HG02840 (cell line): ENCODE results near the gene RXRA.

Source experiments
- ATAC-seq: cut with Tn5 transposase; IDR thresholded peaks from one replicate; pipeline ENCODE4 v1.9.1; 2021; ENCODE audit warnings: mild to moderate bottlenecking, moderate library complexity, moderate number of reproducible peaks; ENCODE audit not compliant: unreplicated experiment, low FRiP score

Gene RXRA

DNA sequence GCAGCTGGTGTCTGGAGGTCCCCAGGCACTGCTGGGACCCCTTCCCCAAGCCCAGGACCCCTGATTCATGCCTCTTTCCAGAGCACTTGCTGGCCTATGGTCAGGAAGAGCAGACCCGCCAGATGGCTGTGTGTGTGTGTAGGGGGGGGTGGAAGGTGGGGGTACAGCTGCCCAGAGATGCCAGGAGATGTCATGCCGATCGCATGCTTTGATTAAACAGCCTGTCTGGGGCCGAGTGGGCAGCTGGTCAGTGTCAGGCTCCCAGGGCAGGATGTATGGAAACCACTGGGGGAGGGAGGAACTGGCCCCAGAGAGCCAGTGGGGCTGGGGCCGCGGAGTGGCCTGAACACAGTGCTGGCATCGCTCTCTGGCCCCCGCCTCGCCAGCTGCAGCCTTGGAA, 23.7 kb downstream of the RXRA start:
- no peak for ATAC-seq

DNA sequence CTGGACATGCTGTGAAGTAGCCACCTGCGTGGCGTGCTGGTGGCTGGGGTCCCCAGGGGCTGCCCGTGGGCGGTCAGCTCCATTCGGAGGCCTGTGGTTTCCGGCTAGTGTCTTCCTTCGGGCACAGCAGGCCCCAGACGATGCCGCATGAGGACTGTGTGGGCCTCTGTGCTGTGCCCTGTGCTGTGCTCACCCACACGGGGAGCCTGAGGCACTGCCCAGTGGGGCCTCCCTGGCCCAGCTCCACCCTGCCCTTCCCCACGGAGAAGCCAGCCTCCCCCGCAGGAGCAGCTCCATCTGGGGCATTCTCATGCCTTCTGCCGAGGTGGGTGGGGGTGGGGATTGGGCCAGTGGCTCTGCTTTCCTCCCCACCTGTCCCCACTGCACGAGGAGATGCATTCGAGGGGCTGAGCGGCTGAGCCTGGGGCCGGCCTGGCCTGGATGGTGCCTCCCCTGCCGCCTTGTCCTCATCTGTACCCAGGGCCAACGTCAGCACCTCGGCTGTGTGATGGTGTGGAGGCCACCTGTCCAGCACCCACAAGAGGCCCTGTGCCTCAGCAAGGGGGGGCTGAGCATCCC, 24.2 kb downstream of the RXRA start:
- no peak for ATAC-seq

DNA sequence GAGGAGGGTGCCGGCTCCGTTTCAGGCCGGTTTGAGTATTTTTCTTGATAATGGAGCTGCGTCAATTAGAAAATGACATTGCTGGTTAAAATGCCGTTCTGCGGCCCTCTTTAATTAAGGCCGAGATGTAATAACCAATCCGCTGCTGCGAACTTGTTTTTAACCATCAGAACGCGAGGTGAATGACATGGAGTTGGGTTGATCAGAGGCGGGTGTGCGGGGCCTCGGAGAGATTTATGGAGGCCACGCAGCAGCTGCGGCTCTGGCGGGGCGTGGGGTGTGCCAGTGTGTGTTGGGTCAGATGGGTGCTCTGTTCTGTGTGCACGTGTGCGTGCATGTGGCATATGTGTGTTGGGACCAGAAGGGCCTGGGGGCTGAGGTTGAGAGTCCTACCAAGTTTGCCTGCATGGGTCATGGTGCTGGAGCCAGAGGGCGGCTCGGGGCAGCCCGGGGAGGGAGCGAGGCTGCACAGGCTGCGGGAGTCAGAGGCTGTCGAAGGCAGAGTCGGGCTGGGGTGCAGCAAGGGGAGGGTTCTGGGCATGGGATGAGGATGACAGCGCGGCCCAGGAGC, 25.4 kb downstream of the RXRA start:
- no peak for ATAC-seq

DNA sequence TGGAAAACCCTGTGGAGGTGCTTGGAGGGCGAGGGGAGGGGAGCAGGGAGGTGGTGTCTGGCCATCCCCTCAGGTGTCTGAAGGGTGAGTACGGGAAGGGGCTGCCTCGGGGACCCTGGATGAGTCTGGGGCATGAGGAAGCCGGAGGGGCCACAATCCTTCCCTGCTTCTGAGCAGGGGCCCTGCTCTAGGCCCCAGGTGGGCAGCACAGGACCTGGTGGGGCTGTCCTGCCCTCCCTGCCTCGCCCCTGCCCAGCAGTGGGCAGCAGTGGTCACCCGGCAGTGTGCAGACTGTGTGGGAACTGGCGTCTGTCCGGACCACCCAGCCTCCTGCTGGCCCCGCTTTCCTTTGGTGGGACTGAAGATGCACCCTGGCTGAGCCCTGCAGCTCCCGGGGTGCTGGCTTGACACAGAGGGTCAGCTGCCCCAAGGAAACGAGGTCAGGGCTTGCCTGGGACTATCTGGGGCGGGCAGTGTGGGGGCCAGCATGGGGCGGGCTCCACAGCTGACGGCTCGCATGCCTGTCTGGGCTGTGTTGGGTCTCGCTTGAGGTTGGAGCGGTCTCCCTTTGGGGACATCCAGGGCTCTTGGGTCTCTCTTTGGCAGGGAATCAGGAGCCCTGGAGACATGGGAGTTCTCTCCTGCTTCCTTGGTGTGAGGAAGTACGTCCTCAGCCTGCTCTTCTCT, 26.1 kb downstream of the RXRA start:
- no peak for ATAC-seq

DNA sequence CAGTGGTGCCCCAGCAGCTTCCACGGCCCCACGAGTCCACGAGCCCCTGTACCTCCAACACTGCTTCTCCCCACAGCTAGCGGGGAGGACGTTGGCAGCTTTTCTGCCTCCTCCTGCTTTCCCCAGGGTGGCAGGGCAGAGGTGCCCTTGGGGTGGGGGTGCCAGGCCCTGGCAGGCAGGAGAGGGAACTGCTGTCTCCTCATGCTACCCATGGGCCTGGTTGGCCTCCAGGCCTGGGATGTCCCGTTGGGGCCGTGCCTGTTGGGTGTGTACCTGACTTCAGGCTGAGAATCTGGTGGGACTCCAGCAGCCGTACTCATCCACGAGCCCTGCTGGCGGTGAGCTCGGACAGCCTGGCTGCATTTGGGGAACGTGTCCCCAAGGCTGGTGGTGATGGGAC, 27.3 kb downstream of the RXRA start:
- no peak for ATAC-seq

DNA sequence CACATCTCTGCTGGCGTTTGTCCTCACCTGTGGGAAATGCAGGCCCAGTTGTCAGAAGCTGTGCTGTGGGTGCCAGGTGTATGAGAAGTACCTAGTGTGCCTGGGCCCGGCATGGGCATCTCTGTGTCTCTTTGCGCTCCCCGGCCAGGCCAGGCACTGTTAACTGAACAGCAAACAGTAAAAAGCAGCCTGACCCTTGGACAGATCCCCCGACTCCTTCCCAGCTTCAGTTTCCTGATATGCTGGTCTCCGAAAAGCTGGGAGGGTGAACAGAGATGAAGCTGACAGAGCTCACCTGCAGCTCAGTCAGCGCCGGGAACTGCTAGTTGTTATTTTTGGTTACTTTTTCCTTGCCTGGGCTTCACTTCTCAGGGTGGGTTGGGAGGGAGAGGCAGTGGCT, 28.9 kb downstream of the RXRA start:
- no peak for ATAC-seq

DNA sequence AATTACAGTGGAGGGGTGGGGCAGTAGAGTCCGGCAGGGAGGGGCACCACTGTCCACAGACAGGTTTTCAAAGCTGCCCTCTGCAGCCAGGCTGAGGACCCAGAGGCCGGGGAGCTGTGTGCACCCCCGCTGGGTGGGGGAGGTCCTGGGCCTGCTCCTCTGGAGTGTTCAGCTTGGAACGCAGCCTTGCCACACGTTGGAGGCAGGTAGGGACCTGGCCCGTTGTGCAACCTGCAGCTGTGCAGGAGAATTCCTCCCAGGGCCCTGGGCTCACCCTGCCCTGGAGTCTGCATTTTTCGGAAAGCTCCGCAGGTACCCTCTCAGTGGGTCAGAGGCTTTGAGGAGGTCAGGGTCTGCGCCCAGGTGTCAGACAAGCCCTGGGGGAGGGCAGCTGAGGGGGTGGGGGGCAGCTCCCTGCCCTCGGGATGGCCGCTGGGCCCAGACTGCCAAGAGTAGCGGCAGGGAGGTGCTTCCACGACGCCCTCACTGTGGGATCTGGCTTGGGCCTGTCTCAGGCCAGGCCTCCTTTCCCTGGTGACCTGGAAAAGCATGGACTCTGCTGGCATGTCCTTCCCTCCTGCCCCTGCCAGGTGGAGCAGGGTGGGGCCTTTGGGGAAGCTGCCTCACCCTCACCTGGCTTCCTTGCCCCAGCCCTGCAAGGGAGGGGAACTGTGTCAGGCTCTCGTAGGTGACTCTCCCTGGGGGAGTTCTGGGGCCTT, 29.5 kb downstream of the RXRA start:
- no peak for ATAC-seq

DNA sequence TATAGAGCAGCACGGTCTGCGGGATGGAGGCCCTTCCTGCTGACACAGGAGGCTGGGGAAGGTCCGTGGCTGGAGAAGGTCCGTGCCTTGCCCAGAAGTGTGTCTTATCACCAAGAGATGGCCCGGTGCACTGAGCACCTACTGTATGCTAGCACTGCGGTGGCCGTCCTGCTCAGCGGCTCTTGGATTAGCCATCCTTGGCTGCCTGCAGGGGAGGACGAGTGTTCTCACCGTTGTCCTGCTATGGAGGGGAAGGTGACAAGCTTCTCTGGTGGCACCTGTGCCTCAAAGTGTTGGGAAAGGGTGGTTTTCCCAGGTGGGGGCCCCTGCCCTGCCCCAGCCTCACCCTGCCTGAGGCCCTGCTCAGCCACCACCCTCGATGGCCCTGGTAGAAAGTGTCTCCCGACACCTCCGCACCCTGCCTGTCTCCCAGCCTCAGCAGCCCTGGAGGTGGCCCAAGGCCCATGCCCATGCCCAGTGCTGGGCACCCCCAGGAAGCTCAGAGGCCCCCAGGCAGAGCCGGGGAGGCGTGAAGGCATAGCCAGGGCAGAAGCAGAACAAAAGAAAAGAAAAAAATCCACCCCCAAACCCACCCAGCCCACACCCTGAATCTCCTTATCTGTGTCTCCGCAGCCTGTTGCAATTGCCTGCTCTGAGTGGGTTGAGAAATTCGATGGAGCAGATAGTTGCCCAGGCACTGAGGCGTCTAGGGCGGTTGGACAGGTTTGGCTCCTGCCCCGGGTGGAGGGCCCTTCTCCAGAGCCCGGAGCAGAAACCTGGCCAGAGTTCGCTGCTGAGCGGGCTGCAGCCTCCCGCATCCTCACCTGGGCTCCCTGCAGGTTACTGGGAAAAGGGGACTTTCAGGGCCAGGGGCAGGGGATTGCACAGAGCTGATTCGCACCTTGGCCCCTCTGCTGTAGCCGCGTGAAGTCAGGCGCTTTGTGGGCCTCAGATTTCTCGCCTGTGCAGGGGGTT, 30.5 kb downstream of the RXRA start:
- no peak for ATAC-seq

DNA sequence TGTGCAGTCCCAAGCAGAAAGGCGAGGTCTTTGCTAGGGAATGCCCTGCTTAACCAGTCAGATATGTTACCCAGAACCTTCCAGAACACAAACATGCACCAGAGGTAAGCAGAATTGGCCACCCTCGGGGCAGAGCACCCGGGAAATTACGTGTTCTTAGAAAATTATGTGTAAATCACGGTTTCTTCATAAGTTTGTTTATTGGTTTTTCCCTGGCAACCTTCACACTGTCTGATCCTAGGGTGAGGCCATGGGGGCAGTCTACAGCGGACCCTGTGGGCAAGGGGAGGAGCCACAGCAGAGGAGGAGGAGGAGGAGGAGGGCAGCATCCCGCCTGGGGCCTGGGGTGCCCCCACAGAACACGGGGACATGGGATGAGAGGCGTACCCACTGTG, 31.4 kb downstream of the RXRA start:
- ATAC-seq: no peak

DNA sequence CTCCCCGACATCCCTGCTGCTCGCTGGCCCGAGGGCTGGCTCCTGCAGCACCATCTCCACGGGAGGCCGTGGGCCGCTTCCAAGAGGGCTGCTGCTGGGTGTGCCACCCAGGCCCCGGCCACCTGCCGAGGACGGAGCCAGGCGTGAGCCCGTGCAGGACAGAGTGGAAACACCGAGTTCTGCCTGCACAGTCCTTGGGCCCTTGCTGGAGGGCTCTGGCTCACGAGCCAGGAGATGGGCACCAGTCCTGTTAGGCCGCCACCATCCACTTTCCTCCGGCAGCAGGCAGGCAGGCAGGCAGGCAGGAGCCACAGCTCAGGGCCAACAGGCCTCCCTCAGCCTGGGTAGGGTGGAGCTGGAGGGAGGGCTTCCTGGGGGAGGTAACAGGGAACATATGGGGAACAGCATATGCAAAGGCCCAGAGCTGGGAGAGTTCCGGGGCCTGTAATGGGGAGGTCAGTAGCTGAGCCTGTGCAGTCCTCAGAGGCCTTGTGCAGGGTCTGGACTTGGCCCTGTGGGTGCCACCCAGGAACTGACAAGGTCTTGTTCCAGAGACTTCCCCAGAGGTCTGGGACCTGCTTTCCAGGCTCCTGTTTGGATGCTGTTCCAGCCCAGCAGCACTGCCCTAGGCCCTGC, 31.9 kb downstream of the RXRA start:
- no peak for ATAC-seq

DNA sequence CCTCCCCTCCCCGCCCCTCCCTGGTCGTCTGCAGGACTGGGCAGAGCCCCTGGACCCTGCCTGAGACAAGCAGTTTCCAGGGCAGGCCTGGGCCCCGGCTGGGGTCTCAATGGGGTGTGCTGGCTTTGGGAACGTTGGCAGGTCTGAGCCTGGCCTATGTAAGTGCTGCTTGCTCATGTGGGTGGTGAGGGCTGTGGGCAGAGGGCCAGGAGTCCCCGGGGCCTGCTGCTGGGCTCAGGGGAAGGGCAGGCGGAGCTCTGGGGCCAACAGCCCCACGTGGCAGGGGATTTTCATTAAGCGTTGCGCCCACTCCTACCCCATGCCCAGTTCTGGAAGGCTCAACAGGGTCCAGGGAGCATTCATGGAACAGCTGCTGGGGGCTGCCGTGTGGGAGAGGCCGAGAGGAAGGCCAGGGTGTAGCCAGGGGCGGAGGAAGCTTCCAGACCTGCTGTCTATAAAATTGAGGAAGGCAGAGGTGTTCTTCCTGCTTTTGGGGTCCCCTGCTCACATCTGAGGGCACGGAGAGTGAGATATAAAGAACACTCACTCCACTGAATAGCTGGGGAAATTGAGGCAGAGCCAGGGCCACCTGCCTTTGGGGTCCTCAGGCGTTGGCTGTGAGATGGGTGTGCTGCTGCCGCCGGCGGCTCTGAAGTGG, 32.5 kb downstream of the RXRA start:
- no peak for ATAC-seq

DNA sequence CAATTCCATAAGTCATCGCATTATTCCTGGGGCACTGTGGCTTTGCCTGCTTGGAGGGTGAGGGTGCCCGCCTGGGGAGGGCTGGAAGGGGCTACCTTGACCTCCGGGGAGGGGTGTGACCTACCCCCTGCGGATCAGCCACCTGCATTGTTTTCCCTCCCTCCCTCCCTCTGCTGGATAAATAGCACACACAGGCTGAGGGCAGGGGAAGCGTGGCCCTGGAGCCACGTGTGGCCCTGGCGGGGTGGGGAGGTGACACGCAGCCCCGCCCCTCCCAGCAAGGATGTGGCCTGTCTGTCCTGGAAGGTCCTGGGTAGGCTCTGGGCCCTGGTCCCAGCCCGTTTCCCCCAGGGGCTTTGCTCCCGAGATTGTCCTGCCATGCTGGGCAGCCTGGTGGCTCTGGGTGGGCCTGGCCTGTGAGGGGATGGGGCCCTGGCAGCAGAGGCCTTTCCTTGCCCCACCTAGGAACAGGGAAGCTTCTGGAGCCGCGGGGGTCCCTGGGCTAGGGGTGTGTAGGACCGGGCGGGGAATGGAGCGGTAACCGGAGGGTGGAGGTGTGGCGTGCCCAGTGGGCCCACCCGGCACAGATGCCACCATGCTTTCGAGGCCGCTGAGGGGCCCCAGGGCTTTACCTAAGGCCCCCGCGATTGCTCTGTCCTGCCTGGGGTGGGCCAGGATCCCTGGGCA, 33.4 kb downstream of the RXRA start:
- ATAC-seq: no peak

DNA sequence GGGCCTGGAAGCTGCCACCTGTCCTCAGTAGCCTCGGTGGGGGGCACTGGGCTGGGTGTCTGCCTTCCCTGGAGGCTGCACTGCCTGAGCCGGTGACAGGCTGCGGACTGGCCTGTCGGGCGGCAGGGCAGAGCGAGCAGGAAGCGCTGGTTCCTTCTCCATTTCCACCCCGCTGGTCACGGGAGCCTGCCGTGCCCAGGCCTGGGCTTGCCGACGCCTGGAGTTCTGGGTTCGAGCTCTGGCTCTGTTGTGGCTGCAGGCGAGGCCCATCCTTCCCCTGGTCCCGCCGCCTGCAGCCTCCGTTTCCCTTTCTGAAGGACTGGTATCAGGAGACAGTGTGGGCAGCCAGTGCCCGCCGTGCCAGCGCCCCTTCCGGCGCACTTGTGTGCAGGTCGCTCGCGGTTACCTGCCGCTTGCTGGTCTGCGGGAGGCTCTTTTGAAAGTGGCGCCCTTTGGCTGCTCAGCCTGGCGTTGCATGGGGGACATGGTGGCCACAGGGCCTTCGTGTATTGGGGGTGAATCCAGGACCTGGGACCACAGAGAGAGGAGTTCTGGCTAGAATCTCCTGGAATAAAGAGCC, 34.0 kb downstream of the RXRA start:
- no peak for ATAC-seq

DNA sequence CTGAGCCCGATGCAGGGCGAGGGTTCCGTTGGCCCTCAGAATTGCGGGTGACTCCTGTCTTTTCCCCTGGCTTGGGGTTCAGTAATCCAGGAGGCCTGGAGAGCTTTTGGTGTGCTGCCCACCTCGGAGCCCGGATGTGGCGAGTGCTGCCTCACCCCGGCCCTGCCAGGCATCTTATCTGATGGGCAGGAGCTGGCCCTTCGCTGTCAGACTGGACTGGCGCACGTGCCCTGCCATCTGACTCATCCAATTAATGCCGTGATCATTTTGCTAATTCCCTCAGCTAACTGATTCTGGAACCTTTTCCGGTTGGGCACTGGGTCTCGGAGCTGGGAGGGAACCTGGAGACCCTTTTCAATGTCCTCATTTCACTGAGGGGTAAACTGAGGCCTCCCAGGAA, 34.6 kb downstream of the RXRA start:
- no peak for ATAC-seq

DNA sequence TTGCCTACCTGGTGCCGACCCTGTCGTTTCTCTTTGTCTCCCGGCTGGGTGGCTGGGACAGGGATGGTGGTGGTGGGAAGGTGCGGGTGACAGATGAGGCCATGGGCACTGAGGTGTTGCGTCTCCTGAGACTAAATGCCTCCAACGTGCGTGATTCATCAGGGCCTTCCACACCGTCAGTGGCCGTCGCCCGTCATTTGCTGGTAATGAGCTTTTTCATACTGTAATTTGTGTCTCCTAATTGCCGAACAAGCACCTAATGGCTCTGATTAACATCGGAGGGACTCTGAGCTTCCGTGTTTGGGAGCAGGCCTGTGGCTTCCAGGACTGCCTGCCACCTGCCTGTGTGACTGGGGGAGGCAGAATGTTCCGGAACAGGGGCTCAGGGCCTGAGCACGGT, 35.2 kb downstream of the RXRA start:
- ATAC-seq: no peak

DNA sequence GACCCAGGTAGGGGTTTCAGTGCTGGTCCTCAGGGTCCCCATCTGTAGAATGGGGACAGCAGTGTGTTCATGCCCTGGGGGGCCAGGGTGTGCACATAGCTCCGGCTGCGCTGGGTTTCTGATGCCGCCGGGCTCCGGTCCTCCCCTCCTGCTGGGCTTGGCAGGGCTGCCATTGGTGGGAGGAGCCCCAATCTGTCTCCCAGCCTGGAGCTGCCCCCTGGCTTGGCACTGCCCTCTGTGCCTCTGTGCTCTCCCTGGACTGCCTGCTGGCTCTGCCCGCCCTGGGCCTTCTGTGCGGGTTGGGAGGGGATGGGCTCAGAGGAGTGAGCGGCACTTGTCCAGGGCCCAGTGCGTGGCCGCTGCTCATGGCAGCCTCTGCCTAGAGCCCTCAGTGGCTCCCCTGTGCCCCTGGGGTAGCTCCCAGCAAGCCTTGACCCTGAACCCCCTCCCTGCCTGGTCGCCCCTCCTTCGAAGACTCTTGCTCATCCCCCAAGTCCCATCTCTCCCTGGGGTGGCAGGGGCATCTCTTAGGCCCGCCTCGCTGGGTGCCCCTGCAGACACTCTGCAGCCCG, 35.7 kb downstream of the RXRA start:
- no peak for ATAC-seq

DNA sequence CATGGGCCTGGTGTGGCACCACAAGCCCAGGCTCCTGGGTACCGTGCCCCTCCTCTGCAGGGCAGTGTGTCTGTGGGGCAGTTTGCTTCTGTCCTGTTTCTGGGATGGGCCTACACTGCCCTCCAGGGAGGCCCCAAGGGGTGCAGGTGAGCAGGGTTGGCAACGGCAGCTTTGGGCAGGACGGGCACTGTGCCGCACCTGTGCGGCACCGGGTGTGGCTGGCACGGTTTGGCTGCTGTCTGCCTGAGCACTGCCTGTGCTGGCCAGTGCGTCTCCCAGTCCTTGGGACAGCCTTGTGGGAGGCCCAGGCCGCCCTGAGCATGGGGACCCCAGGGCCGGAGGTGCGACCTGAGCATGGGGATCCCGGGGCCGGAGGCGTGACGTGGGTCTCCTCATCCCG, 37.2 kb downstream of the RXRA start:
- ATAC-seq: no peak

DNA sequence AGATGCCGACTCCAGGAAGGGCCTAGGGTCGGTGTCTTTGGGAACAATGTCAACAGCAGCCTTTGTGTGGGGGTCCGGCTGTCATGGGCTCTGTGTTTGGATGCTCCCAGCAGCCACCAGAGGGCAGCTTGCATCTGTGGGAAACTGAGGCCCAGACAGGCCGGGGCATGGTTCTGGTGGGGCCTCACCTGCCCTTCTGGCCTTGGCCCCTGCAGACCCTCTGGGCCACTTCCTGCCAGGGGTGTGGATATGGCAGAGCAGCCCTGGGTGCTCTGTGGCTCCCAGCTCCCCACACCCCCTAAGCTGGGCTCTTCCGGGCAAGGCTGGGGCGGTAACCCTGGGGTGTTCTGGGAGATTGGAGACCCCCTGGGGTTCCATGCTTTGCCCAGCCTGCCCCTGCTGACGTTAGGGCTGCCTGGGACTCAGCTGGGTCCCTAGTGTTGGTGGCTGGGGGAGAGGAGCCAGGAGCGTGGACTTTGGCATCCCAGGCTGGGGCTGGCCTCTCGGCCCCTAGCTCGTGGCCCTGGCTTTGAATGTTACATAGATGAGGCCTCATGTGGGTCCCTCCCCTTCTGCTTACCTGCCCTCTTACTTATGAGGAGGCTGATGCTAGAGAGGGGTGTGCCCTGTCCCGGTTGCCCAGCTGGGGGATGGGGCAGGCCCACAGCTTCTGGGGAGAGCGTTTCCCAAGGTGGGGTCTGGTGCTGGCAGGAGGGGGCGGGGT, 38.3 kb downstream of the RXRA start:
- no peak for ATAC-seq
